GM12891 (cell line): Measurements from ENCODE around the gene PRRT1B.
A peak's percentile ranks its signal among the peaks of the same experiment; 100 is the strongest.

Experiments used
- POLR2A ChIP-seq: IDR thresholded peaks from 2 replicates; pipeline ENCODE4 v1.6.1; 2011; ENCODE audit warnings: low read depth, low read length, control low read depth
- POLR2AphosphoS5 ChIP-seq: IDR thresholded peaks from 2 replicates; pipeline ENCODE4 v1.6.1; 2011; ENCODE audit warnings: low read depth, low read length, control low read depth
- POU2F2 ChIP-seq: IDR thresholded peaks from 2 replicates; pipeline ENCODE4 v1.6.1; 2011; ENCODE audit warnings: low read depth, mild to moderate bottlenecking, control low read depth, low read length, moderate library complexity
- TAF1 ChIP-seq: IDR thresholded peaks from 2 replicates; pipeline ENCODE4 v1.6.1; 2011; ENCODE audit warnings: low read depth, low read length, control low read depth

GRCh38 chr9:131590907-131591844, 45.9 kb downstream of the PRRT1B start:
- TF ChIP-seq POLR2AphosphoS5 (0 out of 2 replicates have a peak, but pooled peaks have one; percentile 17), POLR2A (no peak; the same call in 1 of the 2 replicates), TAF1 (no peak), POU2F2 (no peak)
